GM21528 (cell line): Measurements from ENCODE around the gene ICOS.
"Not testable (repeated sequence)": the region's sequence is repeated elsewhere in the genome, so short reads cannot be mapped to it uniquely, and the experiment has no call there.

ENCODE experiments used
- ATAC-seq: cut with Tn5 transposase; IDR thresholded peaks from one replicate; pipeline ENCODE4 v1.9.1; 2021; ENCODE audit warnings: mild to moderate bottlenecking, moderate library complexity; ENCODE audit not compliant: unreplicated experiment, low FRiP score

Gene ICOS

GRCh38 chr2:203972066-203972465 lies 35.5 kb downstream of the ICOS start:
- ATAC-seq, result no peak

GRCh38 chr2:203973000-203973399 lies 36.4 kb downstream of the ICOS start:
- ATAC-seq, result no peak

- no peak for ATAC-seq
Observed at GRCh38 chr2:203973676-203974075, 37.1 kb downstream of the ICOS start.

GRCh38 chr2:203975912-203976311 lies 39.3 kb downstream of the ICOS start:
- no peak for ATAC-seq

- ATAC-seq, result no peak
Observed at GRCh38 chr2:203982276-203982675, 45.7 kb downstream of the ICOS start.

GRCh38 chr2:203983064-203983715 lies 46.6 kb downstream of the ICOS start:
- no peak for ATAC-seq

GRCh38 chr2:203985978-203986377 lies 49.4 kb downstream of the ICOS start:
- ATAC-seq, result not testable (repeated sequence)

- no peak for ATAC-seq
Observed at GRCh38 chr2:203987959-203988358, 51.4 kb downstream of the ICOS start.

GRCh38 chr2:203988500-203989260 lies 52.1 kb downstream of the ICOS start:
- ATAC-seq, result no peak

GRCh38 chr2:203989521-203989920 lies 53.0 kb downstream of the ICOS start:
- ATAC-seq, result no peak

GRCh38 chr2:203992509-203992908 lies 55.9 kb downstream of the ICOS start:
- no peak for ATAC-seq

GRCh38 chr2:203993011-203993410 lies 56.4 kb downstream of the ICOS start:
- ATAC-seq, result no peak

GRCh38 chr2:203993560-203993959 lies 57.0 kb downstream of the ICOS start:
- no peak for ATAC-seq

GRCh38 chr2:203994735-203995134 lies 58.2 kb downstream of the ICOS start:
- no peak for ATAC-seq

GRCh38 chr2:203996692-203997091 lies 60.1 kb downstream of the ICOS start:
- ATAC-seq, result no peak

GRCh38 chr2:203997481-203997880 lies 60.9 kb downstream of the ICOS start:
- no peak for ATAC-seq

GRCh38 chr2:203997980-203998809 lies 61.6 kb downstream of the ICOS start:
- no peak for ATAC-seq

- ATAC-seq, result no peak
Observed at GRCh38 chr2:203999835-204000234, 63.3 kb downstream of the ICOS start.

GRCh38 chr2:204000446-204000845 lies 63.9 kb downstream of the ICOS start:
- no peak for ATAC-seq

- no peak for ATAC-seq
Observed at GRCh38 chr2:204003276-204003990, 66.9 kb downstream of the ICOS start.

- ATAC-seq, result no peak
Observed at GRCh38 chr2:204004912-204005311, 68.3 kb downstream of the ICOS start.
